NCI-H2107 (cell line): ENCODE measurements around the gene SMC3.
"Not testable (repeated sequence)": the region's sequence is repeated elsewhere in the genome, so short reads cannot be mapped to it uniquely, and the experiment has no call there.

Source experiments
- DNase-seq: peaks from one replicate; lab custom pipeline; 2025; lab: John Stamatoyannopoulos, UW

SMC3 gene

GRCh38 chr10:110577056-110577455, 9.6 kb downstream of the SMC3 start:
- no peak for DNase-seq

- DNase-seq, result no peak
Measured at GRCh38 chr10:110584006-110584405, 16.5 kb downstream of the SMC3 start.

- no peak for DNase-seq
Measured at GRCh38 chr10:110591760-110592159, 24.3 kb downstream of the SMC3 start.

- no peak for DNase-seq
Measured at GRCh38 chr10:110597476-110597875, 30.0 kb downstream of the SMC3 start.

- DNase-seq, result no peak
Measured at GRCh38 chr10:110600487-110601101, 33.1 kb downstream of the SMC3 start.

GRCh38 chr10:110601581-110601980, 34.1 kb downstream of the SMC3 start:
- DNase-seq, result no peak

GRCh38 chr10:110608087-110608486, 40.6 kb downstream of the SMC3 start:
- no peak for DNase-seq

GRCh38 chr10:110609605-110610004, 42.1 kb downstream of the SMC3 start:
- no peak for DNase-seq

GRCh38 chr10:110610308-110610774, 42.8 kb downstream of the SMC3 start:
- DNase-seq, result peak; percentile 10

- not testable (repeated sequence) for DNase-seq
Measured at GRCh38 chr10:110610781-110611180, 43.3 kb downstream of the SMC3 start.

GRCh38 chr10:110612087-110612486, 44.6 kb downstream of the SMC3 start:
- no peak for DNase-seq

- no peak for DNase-seq
Measured at GRCh38 chr10:110612629-110613028, 45.1 kb downstream of the SMC3 start.

- no peak for DNase-seq
Measured at GRCh38 chr10:110613341-110613995, 46.0 kb downstream of the SMC3 start.

GRCh38 chr10:110613996-110614495, 46.6 kb downstream of the SMC3 start:
- DNase-seq, result no peak

GRCh38 chr10:110615057-110615747, 47.7 kb downstream of the SMC3 start:
- no peak for DNase-seq

GRCh38 chr10:110616493-110617033, 49.1 kb downstream of the SMC3 start:
- DNase-seq, result no peak

- DNase-seq, result no peak
Measured at GRCh38 chr10:110617425-110618229, 50.1 kb downstream of the SMC3 start.

GRCh38 chr10:110618230-110618610, 50.7 kb downstream of the SMC3 start:
- no peak for DNase-seq

- DNase-seq, result no peak
Measured at GRCh38 chr10:110619514-110620397, 52.3 kb downstream of the SMC3 start.

GRCh38 chr10:110620398-110620719, 52.9 kb downstream of the SMC3 start:
- no peak for DNase-seq

GRCh38 chr10:110623316-110623715, 55.8 kb downstream of the SMC3 start:
- DNase-seq, result not testable (repeated sequence)
